ENCODE measurements around the gene ZNF573. TPM values are rescaled to one million over a fixed set of nuclear protein-coding genes. Genes with fewer than 3 reads are reported as not detected.

Gene ZNF573
- total and polyA plus RNA-seq, 2 of the 13 experiments (the other 11 are each of a cell fraction or from before 2014, with no cell fraction given) = 3.1 to 9.3 TPM

DNA sequence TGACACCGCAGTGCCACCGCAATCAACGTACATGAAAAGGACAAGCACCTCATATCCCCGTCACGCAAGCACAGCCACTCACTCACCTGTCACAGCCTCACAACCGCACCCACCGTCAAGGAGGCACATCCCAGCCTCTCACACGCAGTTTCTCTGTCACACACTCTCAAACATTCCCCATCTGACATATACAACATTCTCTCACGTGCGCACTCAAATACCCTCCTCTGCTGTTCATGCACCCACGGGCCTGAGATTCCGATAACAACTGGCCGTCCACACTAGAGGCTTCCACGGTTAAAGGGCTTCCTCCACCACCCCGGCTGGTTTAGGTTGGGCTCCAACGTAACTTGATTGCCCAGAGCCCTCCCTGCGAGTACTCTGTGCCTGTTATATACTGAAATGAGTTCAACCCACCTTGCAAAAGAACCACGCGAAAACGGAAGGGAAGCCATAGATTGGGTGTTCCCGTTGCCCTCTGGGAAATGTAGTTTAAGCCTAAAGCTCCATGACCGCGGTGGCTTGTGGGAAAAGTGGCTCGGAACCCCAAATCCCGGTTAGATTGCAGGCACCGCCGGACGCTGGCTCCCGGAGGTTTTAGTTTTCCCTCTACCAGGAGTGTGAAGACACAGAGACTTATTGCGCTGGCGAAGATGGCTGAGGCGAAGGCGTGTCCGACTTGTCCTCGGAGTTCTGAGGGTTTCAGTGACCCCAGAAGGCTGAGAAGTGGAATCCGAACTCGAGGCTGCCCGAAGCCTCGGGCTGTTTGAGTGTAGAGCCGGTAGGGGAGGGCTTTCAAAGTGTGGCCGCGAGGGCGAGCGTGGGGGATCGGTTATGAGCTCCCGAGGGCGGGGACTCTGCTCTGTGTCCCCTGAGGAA lies at the start of gene ZNF573 (continued):
- TF ChIP-seq, protein P1, sequence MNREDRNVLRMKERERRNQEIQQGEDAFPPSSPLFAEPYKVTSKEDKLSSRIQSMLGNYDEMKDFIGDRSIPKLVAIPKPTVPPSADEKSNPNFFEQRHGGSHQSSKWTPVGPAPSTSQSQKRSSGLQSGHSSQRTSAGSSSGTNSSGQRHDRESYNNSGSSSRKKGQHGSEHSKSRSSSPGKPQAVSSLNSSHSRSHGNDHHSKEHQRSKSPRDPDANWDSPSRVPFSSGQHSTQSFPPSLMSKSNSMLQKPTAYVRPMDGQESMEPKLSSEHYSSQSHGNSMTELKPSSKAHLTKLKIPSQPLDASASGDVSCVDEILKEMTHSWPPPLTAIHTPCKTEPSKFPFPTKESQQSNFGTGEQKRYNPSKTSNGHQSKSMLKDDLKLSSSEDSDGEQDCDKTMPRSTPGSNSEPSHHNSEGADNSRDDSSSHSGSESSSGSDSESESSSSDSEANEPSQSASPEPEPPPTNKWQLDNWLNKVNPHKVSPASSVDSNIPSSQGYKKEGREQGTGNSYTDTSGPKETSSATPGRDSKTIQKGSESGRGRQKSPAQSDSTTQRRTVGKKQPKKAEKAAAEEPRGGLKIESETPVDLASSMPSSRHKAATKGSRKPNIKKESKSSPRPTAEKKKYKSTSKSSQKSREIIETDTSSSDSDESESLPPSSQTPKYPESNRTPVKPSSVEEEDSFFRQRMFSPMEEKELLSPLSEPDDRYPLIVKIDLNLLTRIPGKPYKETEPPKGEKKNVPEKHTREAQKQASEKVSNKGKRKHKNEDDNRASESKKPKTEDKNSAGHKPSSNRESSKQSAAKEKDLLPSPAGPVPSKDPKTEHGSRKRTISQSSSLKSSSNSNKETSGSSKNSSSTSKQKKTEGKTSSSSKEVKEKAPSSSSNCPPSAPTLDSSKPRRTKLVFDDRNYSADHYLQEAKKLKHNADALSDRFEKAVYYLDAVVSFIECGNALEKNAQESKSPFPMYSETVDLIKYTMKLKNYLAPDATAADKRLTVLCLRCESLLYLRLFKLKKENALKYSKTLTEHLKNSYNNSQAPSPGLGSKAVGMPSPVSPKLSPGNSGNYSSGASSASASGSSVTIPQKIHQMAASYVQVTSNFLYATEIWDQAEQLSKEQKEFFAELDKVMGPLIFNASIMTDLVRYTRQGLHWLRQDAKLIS (CRISPR knock-in tag; IDR thresholded peaks at IDR 0.05) = no peak
- TF ChIP-seq PLRG1 (conservative IDR thresholded peaks at IDR 0.05) = no peak
- peak; percentile 46 for TF ChIP-seq ZSCAN31 (CRISPR knock-in tag; IDR thresholded peaks at IDR 0.05; ENCODE audit: low read depth)
- TF ChIP-seq, protein P2, sequence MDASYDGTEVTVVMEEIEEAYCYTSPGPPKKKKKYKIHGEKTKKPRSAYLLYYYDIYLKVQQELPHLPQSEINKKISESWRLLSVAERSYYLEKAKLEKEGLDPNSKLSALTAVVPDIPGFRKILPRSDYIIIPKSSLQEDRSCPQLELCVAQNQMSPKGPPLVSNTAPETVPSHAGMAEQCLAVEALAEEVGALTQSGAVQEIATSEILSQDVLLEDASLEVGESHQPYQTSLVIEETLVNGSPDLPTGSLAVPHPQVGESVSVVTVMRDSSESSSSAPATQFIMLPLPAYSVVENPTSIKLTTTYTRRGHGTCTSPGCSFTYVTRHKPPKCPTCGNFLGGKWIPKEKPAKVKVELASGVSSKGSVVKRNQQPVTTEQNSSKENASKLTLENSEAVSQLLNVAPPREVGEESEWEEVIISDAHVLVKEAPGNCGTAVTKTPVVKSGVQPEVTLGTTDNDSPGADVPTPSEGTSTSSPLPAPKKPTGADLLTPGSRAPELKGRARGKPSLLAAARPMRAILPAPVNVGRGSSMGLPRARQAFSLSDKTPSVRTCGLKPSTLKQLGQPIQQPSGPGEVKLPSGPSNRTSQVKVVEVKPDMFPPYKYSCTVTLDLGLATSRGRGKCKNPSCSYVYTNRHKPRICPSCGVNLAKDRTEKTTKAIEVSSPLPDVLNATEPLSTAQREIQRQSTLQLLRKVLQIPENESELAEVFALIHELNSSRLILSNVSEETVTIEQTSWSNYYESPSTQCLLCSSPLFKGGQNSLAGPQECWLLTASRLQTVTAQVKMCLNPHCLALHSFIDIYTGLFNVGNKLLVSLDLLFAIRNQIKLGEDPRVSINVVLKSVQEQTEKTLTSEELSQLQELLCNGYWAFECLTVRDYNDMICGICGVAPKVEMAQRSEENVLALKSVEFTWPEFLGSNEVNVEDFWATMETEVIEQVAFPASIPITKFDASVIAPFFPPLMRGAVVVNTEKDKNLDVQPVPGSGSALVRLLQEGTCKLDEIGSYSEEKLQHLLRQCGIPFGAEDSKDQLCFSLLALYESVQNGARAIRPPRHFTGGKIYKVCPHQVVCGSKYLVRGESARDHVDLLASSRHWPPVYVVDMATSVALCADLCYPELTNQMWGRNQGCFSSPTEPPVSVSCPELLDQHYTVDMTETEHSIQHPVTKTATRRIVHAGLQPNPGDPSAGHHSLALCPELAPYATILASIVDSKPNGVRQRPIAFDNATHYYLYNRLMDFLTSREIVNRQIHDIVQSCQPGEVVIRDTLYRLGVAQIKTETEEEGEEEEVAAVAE (CRISPR knock-in tag; IDR thresholded peaks at IDR 0.05; ENCODE audit: borderline replicate concordance) = 0 out of 2 replicates have a peak, but pooled peaks have one; percentile 37
- peak; percentile 60 for TF ChIP-seq ZMYM4 (CRISPR knock-in tag; IDR thresholded peaks at IDR 0.05)
- TF ChIP-seq SP5 (CRISPR knock-in tag; IDR thresholded peaks at IDR 0.05; ENCODE audit: borderline replicate concordance, low read depth) = 0 out of 2 replicates have a peak, but pooled peaks have one; percentile 8
- TF ChIP-seq TFDP1 (CRISPR knock-in tag; IDR thresholded peaks at IDR 0.05; ENCODE audit: borderline replicate concordance) = no peak
- TF ChIP-seq, protein P3, sequence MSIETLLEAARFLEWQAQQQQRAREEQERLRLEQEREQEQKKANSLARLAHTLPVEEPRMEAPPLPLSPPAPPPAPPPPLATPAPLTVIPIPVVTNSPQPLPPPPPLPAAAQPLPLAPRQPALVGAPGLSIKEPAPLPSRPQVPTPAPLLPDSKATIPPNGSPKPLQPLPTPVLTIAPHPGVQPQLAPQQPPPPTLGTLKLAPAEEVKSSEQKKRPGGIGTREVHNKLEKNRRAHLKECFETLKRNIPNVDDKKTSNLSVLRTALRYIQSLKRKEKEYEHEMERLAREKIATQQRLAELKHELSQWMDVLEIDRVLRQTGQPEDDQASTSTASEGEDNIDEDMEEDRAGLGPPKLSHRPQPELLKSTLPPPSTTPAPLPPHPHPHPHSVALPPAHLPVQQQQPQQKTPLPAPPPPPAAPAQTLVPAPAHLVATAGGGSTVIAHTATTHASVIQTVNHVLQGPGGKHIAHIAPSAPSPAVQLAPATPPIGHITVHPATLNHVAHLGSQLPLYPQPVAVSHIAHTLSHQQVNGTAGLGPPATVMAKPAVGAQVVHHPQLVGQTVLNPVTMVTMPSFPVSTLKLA (IDR thresholded peaks at IDR 0.05) = peak; percentile 32; the same call in 1 of the 2 replicates
- TF ChIP-seq ZNF552 (CRISPR knock-in tag; IDR thresholded peaks at IDR 0.05; ENCODE audit: borderline replicate concordance) = no peak
- peak; percentile 84 for TF ChIP-seq ELF1 (CRISPR knock-in tag; IDR thresholded peaks at IDR 0.05)
- TF ChIP-seq ARNT (IDR thresholded peaks at IDR 0.05) = no peak
- TF ChIP-seq, protein P4, sequence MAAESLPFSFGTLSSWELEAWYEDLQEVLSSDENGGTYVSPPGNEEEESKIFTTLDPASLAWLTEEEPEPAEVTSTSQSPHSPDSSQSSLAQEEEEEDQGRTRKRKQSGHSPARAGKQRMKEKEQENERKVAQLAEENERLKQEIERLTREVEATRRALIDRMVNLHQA (CRISPR knock-in tag; IDR thresholded peaks at IDR 0.05) = no peak
- peak; percentile 92 for TF ChIP-seq GABPB1 (CRISPR knock-in tag; IDR thresholded peaks at IDR 0.05)
- TF ChIP-seq SNAI1 (CRISPR knock-in tag; IDR thresholded peaks at IDR 0.05; ENCODE audit: borderline replicate concordance) = 0 out of 2 replicates have a peak, but pooled peaks have one; percentile 12
- no peak for TF ChIP-seq MAF1 (CRISPR knock-in tag; IDR thresholded peaks at IDR 0.05; ENCODE audit: borderline replicate concordance)
- peak; percentile 80 for TF ChIP-seq ZNF556 (CRISPR knock-in tag; IDR thresholded peaks at IDR 0.05; ENCODE audit: borderline replicate concordance)
- TF ChIP-seq MTF1 (CRISPR knock-in tag; IDR thresholded peaks at IDR 0.05) = no peak
- no peak for TF ChIP-seq ZNF577 (CRISPR knock-in tag; IDR thresholded peaks at IDR 0.05; ENCODE audit: borderline replicate concordance, low read depth)

All from HepG2 (cell line).